Esophagus muscularis mucosa (tissue), 4 donors: ENCODE measurements around the gene ICA1L. TPM values are rescaled to one million over a fixed set of nuclear protein-coding genes. Genes with fewer than 3 reads are reported as not detected.

Source experiments
- DNase-seq: peaks from one replicate; pipeline ENCODE4 v3.0.0-alpha.2; 2017; ENCODE audit errors: extremely low spot score
- H3K27ac ChIP-seq, 4 donors: fragments of 200-600 bp; sonication (generic); replicated peaks in 1 of 4; 1 replicate in 3 of 4; 2 replicates in 1 of 4; pipeline ENCODE4 v1.5.1; 2016 to 2019; ENCODE audit warnings: mild to moderate bottlenecking in 1 of 4
- H3K27me3 ChIP-seq, 4 donors: fragments of 200-600 bp; sonication (generic); one replicate each; pipeline versions ENCODE4 v1.5.1 to v1.6.0; 2016 to 2019
- H3K36me3 ChIP-seq, 4 donors: fragments of 200-600 bp; sonication (generic); one replicate each; pipeline ENCODE4 v1.5.1; 2016 to 2019
- H3K4me1 ChIP-seq, 4 donors: fragments of 200-600 bp; sonication (generic); one replicate each; pipeline ENCODE4 v1.5.1; 2016 to 2019
- H3K4me3 ChIP-seq, 4 donors: fragments of 200-600 bp; sonication (generic); 1 replicate in 2 of 4; 2 replicates in 2 of 4; pipeline ENCODE4 v1.5.1; 2016 to 2019; ENCODE audit warnings: mild to moderate bottlenecking in 4 of 4, moderate library complexity in 1 of 4
- H3K9me3 ChIP-seq, 4 donors: fragments of 200-600 bp; sonication (generic); 1 replicate in 3 of 4; 2 replicates in 1 of 4; pipeline ENCODE4 v1.5.1; 2016 to 2019
- EP300 ChIP-seq: sonication (generic); formaldehyde crosslinking; IDR thresholded peaks from one replicate; pipeline ENCODE4 v1.6.1; 2017; ENCODE audit warnings: antibody characterized with exemption
- POLR2A ChIP-seq: fragments of 450-650 bp; IDR thresholded peaks from one replicate; pipeline ENCODE4 v1.6.1; 2017; ENCODE audit warnings: antibody characterized with exemption, moderate library complexity, mild to moderate bottlenecking, low read depth
- POLR2AphosphoS5 ChIP-seq, 2 donors: sonication (generic); formaldehyde crosslinking; IDR thresholded peaks; one replicate each; pipeline ENCODE4 v1.6.1; 2017; ENCODE audit warnings: antibody characterized with exemption in 2 of 2
- WGBS: methylation state at CpG from one replicate; pipeline ENCODE4 v1.1.5; 2018; 5-methylcytosine and 5-hydroxymethylcytosine counted together
- intact Hi-C: fragments of 100-400 bp; cut with DNase I; formaldehyde crosslinking; loops from one replicate; pipeline ENCODE4 v1.15.1; 2023
- total RNA-seq, 4 donors: library from RNA; depleted of rRNA; stranded (reverse); fragments of >200 nt; gene quantifications; one replicate each; pipeline versions ENCODE4 v1.1.0 to v1.2.1, GENCODE V29; 2016
- TF ChIP-seq, protein P1 (sequence below), 3 experiments: fragments of 200-600 bp in 2 of 3; fragments of 450-650 bp in 1 of 3; sonication (generic) in 2 of 3; IDR thresholded peaks; one replicate each; pipeline ENCODE4 v1.5.1; 2017 to 2019; ENCODE audit warnings: antibody characterized with exemption in 3 of 3, mild to moderate bottlenecking in 2 of 3, moderate library complexity in 1 of 3

Gene ICA1L
- total RNA-seq, 4 donors from 2014 or later: 9.6 to 14.4 (median 11.8) TPM

DNA sequence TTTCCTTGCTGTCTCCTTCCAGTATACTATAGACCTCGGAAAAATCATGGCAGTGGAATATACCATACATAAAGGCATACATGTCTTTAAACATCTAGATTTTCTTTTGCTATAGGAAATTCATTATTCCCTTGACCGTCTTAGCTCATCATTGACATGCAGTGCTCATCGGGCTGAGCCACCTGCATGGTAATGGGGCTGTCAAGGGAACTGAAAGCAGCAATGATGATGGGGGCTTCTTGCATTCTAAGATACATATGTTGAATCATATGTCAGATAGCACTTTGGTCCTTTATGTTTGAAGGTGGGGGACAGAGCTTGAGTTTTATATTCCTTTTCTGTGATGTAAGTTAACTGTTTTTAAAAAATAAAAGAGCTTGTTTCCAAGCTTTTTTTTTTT lies 106.6 kb downstream of the ICA1L start:
- peaks cover 0 to 23% (median 5%) of the 10 kb centered on the region in 4 donors for H3K36me3 ChIP-seq
- TF ChIP-seq POLR2A (no peak), POLR2AphosphoS5 (IDR thresholded peaks at IDR 0.05) (no peak), EP300 (no peak)
- TF ChIP-seq, protein P1, sequence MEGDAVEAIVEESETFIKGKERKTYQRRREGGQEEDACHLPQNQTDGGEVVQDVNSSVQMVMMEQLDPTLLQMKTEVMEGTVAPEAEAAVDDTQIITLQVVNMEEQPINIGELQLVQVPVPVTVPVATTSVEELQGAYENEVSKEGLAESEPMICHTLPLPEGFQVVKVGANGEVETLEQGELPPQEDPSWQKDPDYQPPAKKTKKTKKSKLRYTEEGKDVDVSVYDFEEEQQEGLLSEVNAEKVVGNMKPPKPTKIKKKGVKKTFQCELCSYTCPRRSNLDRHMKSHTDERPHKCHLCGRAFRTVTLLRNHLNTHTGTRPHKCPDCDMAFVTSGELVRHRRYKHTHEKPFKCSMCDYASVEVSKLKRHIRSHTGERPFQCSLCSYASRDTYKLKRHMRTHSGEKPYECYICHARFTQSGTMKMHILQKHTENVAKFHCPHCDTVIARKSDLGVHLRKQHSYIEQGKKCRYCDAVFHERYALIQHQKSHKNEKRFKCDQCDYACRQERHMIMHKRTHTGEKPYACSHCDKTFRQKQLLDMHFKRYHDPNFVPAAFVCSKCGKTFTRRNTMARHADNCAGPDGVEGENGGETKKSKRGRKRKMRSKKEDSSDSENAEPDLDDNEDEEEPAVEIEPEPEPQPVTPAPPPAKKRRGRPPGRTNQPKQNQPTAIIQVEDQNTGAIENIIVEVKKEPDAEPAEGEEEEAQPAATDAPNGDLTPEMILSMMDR (IDR thresholded peaks at IDR 0.05): no peak
- no peaks in the 10 kb centered on the region for H3K9me3 ChIP-seq
- DNase-seq: no peak
- intact Hi-C loops: no loop called here
- H3K27me3 ChIP-seq: no peaks in the 10 kb centered on the region
- no peak overlapping the region for H3K4me3 ChIP-seq
- H3K27ac ChIP-seq: no peak overlapping the region
- 89% methylated on average over 3 of the region's 3 CpGs for WGBS
- H3K4me1 ChIP-seq: no peaks in the 10 kb centered on the region

DNA sequence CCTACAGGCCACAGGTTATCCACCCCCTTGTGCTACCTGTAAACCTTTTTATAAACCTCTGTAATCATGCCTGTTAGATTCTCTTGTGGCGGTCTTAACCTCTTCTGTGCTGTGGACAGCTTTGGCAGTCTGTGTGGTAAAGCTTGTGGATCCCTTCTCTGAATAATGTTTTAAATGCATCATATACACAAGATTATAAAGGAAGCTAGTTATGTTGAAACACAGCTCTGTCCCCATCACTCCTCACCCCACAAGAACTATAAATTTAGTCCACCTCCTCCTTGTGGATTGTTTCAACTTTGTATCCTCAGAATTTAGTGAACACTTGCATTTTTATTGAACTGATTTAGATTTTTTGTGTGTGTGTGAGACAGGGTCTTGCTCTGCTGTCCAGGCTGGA lies 107.7 kb downstream of the ICA1L start:
- Histone ChIP-seq H3K4me1 (no peaks in the 10 kb centered on the region), H3K27ac (no peak overlapping the region), H3K27me3 (no peaks in the 10 kb centered on the region), H3K9me3 (no peaks in the 10 kb centered on the region), H3K4me3 (no peak overlapping the region), H3K36me3 (peaks cover 0 to 32% (median 13%) of the 10 kb centered on the region in 4 donors)
- intact Hi-C loops: no loop called here
- TF ChIP-seq EP300: no peak
- TF ChIP-seq, protein P1 (IDR thresholded peaks at IDR 0.05): no peak
- TF ChIP-seq POLR2A: no peak
- no peak for TF ChIP-seq POLR2AphosphoS5 (IDR thresholded peaks at IDR 0.05)
- WGBS: 92% methylated on average over 1 of the region's 1 CpG
- DNase-seq: no peak

DNA sequence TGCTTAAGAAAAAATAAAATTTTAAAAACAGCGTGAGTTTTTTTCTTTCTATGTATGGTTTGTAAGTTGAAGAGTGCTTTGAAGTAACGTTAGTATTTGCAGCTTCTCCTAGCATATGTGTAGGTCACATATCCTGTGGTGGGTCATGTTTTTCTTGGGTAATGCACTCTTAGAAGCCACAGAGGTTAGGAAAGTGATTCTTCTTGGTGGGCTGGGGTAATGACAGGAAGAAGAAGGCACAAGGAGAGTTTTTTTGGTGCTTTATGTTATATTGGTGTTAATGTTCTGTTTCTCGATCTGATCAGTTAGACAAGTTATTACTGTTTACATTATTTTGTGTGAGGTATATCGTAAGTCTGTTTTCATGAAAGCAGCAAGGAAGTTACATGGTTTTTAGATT lies 109.0 kb downstream of the ICA1L start:
- TF ChIP-seq POLR2A (no peak), EP300 (no peak), POLR2AphosphoS5 (IDR thresholded peaks at IDR 0.05) (no peak)
- TF ChIP-seq, protein P1 (IDR thresholded peaks at IDR 0.05): no peak
- H3K27me3 ChIP-seq: no peaks in the 10 kb centered on the region
- intact Hi-C loops: no loop called here
- no peaks in the 10 kb centered on the region for H3K9me3 ChIP-seq
- DNase-seq: no peak
- 79% methylated on average over 4 of the region's 4 CpGs for WGBS
- H3K36me3 ChIP-seq: peaks cover 0 to 34% (median 17%) of the 10 kb centered on the region in 4 donors
- H3K27ac ChIP-seq: no peak overlapping the region
- peaks cover 0 to 9% (median 4%) of the 10 kb centered on the region in 4 donors for H3K4me1 ChIP-seq
- no peak overlapping the region for H3K4me3 ChIP-seq

DNA sequence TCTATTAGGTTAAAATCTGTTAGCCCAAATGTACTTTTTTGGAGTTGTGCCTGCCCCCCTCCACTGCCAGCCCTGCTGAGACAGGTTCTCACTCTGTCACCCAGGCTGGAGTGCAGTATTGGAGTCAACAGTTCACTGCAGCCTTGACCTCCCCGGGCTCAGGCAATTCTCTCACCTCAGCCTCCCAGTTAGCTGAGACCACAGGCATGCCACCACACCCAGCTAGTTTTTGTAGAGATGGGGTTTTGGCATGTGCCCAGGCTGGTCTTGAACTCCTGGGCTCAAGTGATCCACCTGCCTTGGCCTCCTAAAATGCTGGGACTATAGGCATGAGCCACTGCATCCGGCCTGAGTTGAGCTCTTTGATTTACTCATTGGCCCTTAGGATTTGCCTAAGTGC lies 110.7 kb downstream of the ICA1L start:
- no peak overlapping the region for H3K27ac ChIP-seq
- no peaks in the 10 kb centered on the region for H3K9me3 ChIP-seq
- H3K4me3 ChIP-seq: no peak overlapping the region
- no peaks in the 10 kb centered on the region for H3K27me3 ChIP-seq
- WGBS: 90% methylated on average over 2 of the region's 2 CpGs
- TF ChIP-seq POLR2AphosphoS5 (IDR thresholded peaks at IDR 0.05) (no peak), EP300 (no peak), POLR2A (no peak)
- TF ChIP-seq, protein P1 (IDR thresholded peaks at IDR 0.05): no peak
- H3K36me3 ChIP-seq: peaks cover 0 to 42% (median 23%) of the 10 kb centered on the region in 4 donors
- intact Hi-C loops: no loop called here
- peaks cover 0 to 9% (median 4%) of the 10 kb centered on the region in 4 donors for H3K4me1 ChIP-seq
- no peak for DNase-seq

DNA sequence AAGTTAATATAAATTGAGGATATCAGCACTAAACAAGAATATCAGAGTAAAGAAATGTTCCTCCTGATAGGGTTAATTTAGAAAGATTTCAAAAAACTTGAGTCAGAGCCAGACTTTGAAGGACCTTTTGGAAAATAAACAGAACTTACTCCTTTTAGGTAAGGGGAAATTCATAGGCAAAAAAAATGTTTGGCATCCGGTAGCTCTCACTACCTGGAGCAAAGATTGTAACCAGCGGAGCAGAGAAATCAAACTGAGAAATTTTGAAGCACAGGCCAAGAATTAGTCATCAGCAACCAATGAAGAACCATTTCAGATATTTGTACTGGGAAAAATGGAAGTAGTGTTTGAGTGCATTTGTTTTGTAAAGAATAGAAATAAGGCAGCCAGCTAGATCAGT lies 113.0 kb downstream of the ICA1L start:
- Histone ChIP-seq H3K36me3 (peaks cover 0 to 36% (median 18%) of the 10 kb centered on the region in 4 donors), H3K9me3 (no peaks in the 10 kb centered on the region), H3K27me3 (no peaks in the 10 kb centered on the region), H3K4me1 (peaks cover 0 to 9% (median 4%) of the 10 kb centered on the region in 4 donors), H3K27ac (no peak overlapping the region), H3K4me3 (no peak overlapping the region)
- WGBS: 70% methylated on average over 2 of the region's 2 CpGs
- TF ChIP-seq POLR2A (no peak), POLR2AphosphoS5 (IDR thresholded peaks at IDR 0.05) (no peak), EP300 (no peak)
- TF ChIP-seq, protein P1 (IDR thresholded peaks at IDR 0.05): no peak
- intact Hi-C loops: no loop called here
- DNase-seq: no peak
